ENCODE measurements around the gene NCF4. TPM values are rescaled to one million over a fixed set of nuclear protein-coding genes. Genes with fewer than 3 reads are reported as not detected.

Gene NCF4
- total and polyA plus RNA-seq, 2 of the 4 experiments (the other 2 are of a cell fraction): not detected

GRCh38 chr22:36860017-36860416 lies 789 bp upstream of the NCF4 start:
- H2BK20ac ChIP-seq (ENCODE audit: low read depth, low read length): no peak overlapping the region

More at GRCh38 chr22:36860017-36860416, 789 bp upstream of the NCF4 start:
- Histone ChIP-seq H3K4me2 (ENCODE audit: low read depth, low read length) (no peak overlapping the region), H3K18ac (ENCODE audit: low read depth, low read length) (no peak overlapping the region), H3K9ac (ENCODE audit: low read depth, low read length) (no peak overlapping the region), H4K20me1 (ENCODE audit: insufficient read depth, low read length) (no peaks in the 10 kb centered on the region; the same call in 1 of the 2 replicates), H2AK9ac (replicated peaks; ENCODE audit: low read depth, low read length, poor library complexity) (no peak overlapping the region), H2AFZ (replicated peaks; ENCODE audit: low read length, poor library complexity) (no peak overlapping the region), H3K9me3 (ENCODE audit: control insufficient read depth, insufficient read depth, low read length) (no peaks in the 10 kb centered on the region), H3K36me3 (ENCODE audit: control insufficient read depth, insufficient read depth, low read length) (no peaks in the 10 kb centered on the region), H3K23ac (ENCODE audit: low read depth, low read length) (no peak overlapping the region), H3K56ac (ENCODE audit: extremely low read depth, insufficient read depth, low read length) (no peak overlapping the region), H3K4me1 (ENCODE audit: control insufficient read depth, insufficient read depth, low read length) (no peaks in the 10 kb centered on the region), H2AK5ac (ENCODE audit: low read depth, low read length) (no peak overlapping the region), H3K9me1 (ENCODE audit: insufficient read depth, low read length) (no peaks in the 10 kb centered on the region), H3K27me3 (ENCODE audit: control insufficient read depth, insufficient read depth, low read length) (peaks cover 28% of the 10 kb centered on the region), H3K27ac (ENCODE audit: insufficient read depth, low read length) (no peak overlapping the region), H2BK120ac (ENCODE audit: low read depth, low read length) (no peak overlapping the region), H2BK5ac (ENCODE audit: low read depth, low read length, poor library complexity, severe bottlenecking) (no peak overlapping the region), H2BK15ac (ENCODE audit: low read depth, low read length) (no peak overlapping the region), H3K4ac (ENCODE audit: low read depth, low read length) (no peak overlapping the region), H4K91ac (ENCODE audit: insufficient read depth, low read depth, low read length) (no peak overlapping the region), H3K79me1 (ENCODE audit: low read depth in 1 of 2, low read length in 2 of 2) (no peaks in the 10 kb centered on the region), H3K4me3 (ENCODE audit: insufficient read depth, low read depth, low read length) (no peak overlapping the region), H4K5ac (ENCODE audit: low read depth, low read length) (no peak overlapping the region), H3K14ac (replicated peaks; ENCODE audit: low read depth, low read length) (no peak overlapping the region), H4K8ac (ENCODE audit: low read depth in 2 of 2, low read length in 2 of 2) (no peak overlapping the region)
- ChIA-PET CTCF (no interaction called here), POLR2A (ENCODE audit: unreplicated experiment) (no interaction called here)
- intact Hi-C loops (cut with micrococcal nuclease) (no loop called here), in situ Hi-C loops (cut with MboI; ENCODE audit: low sequenced_read_pairs) (no loop called here), dilution Hi-C loops (cut with HindIII; ENCODE audit: low sequenced_read_pairs, unreplicated experiment) (no loop called here)
- no TSS peak for BruUV-seq (replicated peaks)
- no peak for TF ChIP-seq SMC3 (IDR thresholded peaks at IDR 0.05; ENCODE audit: low read depth, low read length)
- no peak for TF ChIP-seq USF2 (IDR thresholded peaks at IDR 0.05; ENCODE audit: low read depth, low read length)
- no peak for TF ChIP-seq CEBPB (IDR thresholded peaks at IDR 0.05; ENCODE audit: low read depth, low read length)
- no peak for TF ChIP-seq BHLHE40 (IDR thresholded peaks at IDR 0.05; ENCODE audit: low read depth, low read length)
- TF ChIP-seq CHD1 (IDR thresholded peaks at IDR 0.05; ENCODE audit: low read depth, low read length): no peak
- no peak for TF ChIP-seq FOS (IDR thresholded peaks at IDR 0.05; ENCODE audit: low read depth, low read length)
- no peak for TF ChIP-seq RCOR1 (IDR thresholded peaks at IDR 0.05; ENCODE audit: insufficient replicate concordance, low read length)
- no peak for TF ChIP-seq RFX5 (IDR thresholded peaks at IDR 0.05; ENCODE audit: low read depth, low read length)
- TF ChIP-seq ELK1 (IDR thresholded peaks at IDR 0.05; ENCODE audit: borderline replicate concordance, low read depth, low read length): no peak
- no peak for TF ChIP-seq MXI1 (IDR thresholded peaks at IDR 0.05; ENCODE audit: borderline replicate concordance, low read depth, low read length)
- no peak for ATAC-seq (ENCODE audit: low read depth)
- no peak for DNase-seq
- WGBS, 2 experiments (ENCODE audit: extremely low coverage in 2 of 2, insufficient read length in 1 of 2): 22% methylated on average over 4 of the region's 6 CpGs; no CpG with 5 or more reads in 1 of the 2 experiments

All from IMR-90 (cell line).